Anterior cingulate cortex (tissue), 58 donors: ENCODE results near the gene WNT3.
"Not testable (repeated sequence)": the region's sequence is repeated elsewhere in the genome, so short reads cannot be mapped to it uniquely, and the experiment has no call there.

Source experiments
- DNase-seq, 58 donors: peaks; one replicate each; lab custom pipeline; 2025; lab: John Stamatoyannopoulos, UW

WNT3 gene

GRCh38 chr17:46769531-46770438 lies 48.7 kb downstream of the WNT3 start:
- no peak for DNase-seq

- DNase-seq: not testable (repeated sequence)
Observed at GRCh38 chr17:46768896-46769295, 49.6 kb downstream of the WNT3 start.

DNA sequence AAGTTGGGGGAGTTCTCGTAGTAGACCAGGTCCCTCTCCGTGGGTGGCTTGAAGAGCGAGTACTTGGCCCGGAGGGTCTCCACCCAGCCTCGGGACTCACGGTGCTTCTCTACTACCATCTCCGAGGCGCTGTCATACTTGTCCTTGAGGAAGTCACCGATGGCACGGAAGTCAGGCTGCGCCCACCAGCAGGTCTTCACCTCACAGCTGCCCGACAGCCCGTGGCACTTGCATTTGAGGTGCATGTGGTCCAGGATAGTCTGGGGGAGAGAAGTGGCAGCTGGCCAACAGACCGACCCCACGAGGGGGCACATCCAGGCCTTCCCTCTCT lies 50.0 kb downstream of the WNT3 start:
- no peak for DNase-seq

DNA sequence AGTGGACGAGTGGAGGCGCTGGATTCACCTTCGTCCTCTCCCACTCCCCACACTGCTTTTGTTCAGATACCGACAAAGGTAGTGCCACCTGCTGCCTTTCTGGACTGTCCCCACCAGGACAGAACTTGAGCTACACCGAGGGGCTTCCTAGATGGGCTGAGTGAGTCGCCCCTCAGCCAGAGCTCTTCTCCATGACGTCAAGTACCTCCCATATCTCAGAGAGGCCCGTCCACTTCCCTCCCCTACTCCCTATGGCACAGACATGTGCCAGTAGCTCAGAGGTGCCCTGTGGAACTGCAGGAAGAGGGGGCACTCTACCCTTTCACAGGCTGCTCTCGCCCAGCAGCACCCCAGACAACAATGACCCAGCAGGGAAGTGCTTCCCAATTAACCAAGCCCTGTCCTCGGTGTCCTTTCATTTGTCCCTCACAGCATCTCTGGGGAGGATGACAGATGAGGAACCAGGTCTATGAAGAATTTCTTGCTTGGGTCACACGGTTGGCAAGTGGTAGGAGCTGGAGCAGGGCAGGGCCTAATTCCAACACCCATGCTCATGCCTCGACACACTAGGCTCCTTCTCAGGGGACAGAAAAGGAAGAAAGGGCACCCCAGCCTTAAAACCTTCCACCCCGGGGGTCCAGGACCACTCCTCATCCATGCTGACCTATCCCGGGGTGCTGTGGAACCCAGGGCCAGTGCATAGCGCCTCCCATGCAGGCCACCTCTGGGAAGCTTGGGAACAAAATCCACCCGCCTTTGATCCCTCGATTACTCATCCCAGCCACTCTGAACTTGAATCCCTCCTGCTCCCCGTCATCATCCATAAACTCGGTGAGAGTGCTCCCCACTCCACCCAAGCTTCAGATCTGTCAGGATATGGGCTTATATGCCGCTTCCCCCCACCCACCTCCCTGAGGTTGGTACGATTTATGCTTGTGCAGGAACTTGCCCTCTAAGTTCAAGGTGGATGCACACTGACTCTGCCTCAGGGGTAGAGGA lies 51.7 kb downstream of the WNT3 start:
- no peak for DNase-seq

DNA sequence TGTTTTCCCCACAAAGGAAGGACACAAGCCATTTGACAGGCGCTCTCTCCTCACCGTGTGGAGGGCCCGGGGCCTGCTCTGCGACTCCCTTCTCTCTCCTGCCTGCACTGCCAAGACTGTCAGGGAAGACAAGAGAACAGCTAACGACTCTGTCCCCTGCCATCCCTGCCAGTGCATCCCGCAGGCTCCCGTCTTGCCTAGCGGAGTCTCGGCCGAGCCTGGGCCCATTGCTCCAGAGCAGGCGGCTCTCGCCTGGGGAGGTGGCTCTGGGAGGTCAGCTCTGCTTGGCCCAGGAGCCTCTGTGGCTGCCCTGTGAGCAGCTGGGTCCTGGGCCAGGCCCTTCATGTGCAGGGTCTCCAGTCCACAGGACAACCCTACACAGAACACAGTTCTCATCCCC lies 53.0 kb downstream of the WNT3 start:
- DNase-seq: no peak

- DNase-seq: peak in 12 of 58 donors; percentile 16 to 60 (median 32)
Observed at GRCh38 chr17:46764709-46765401, 53.6 kb downstream of the WNT3 start.

DNA sequence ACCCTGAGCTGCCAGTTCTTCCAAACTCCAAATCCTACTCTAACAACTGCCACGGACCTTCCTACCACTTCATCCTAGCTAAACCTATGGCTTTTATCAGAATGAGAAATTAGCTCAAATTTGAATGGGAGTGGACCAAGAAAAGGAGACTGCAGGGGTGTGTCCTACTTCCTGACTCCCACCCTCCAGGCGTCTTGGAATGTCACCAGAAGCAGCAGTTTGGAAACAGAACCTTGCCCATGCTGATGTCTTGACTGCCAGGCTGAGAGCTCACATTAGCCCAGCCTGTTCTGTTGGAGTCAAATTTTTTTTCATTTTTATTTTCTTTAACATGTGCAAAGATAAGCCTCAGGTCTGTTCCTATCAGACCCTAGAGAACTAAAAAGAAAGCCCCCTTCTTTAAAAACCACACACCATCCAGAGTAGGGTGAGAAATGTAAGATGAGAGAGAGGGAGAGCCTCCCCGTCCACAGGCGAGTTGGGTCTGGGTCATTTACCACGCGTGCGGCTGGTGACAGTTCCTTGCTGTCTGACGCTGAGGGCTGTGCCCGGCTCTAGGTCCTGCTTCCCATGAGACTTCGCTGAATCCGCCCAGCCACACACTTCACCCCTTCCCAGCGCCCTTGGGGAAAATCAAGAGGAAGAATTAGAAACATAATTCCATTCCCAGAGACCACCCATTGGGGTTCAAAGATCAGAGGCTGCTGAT lies 54.3 kb downstream of the WNT3 start:
- no peak for DNase-seq

- no peak for DNase-seq
Observed at GRCh38 chr17:46763416-46763815, 55.1 kb downstream of the WNT3 start.

DNA sequence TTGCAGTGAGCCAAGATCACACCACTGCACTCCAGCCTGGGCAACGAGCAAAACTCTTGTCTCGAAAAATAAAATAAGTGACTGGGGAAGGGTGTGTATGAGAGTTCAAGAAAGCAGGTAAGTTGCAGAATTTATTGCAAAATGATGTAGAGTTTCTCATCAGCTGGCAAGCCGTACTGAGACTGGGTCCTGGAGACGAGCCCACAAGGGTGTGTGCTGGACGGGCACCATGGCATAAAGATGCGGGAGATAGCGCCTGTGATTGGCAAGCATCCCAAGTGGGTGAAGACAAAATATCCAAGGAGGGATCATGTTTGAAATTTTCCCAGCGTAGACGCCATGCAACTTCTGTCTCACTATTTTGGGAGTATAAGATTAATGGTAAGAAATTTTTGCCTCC lies 59.4 kb downstream of the WNT3 start:
- DNase-seq: peak in 1 of 58 donors; percentile 5

DNA sequence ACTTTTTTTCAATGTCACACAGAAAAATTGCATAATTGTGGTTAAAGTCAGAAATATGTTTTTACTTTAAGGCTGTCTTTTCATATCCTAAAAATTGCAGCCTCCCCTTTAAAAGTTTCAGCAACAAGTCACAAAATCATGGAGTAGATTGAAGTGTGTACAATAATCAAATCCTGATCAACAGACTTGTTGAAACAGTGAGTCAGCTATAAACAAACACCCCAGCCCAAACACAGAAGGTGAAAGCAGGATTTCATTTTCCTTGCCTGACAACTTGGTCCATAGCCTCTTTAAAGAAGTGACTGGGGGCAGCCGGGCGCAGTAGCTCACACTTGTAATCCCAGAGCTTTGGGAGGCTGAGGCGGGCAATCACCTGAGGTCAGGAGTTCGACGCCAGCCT lies 59.9 kb downstream of the WNT3 start:
- no peak for DNase-seq

GRCh38 chr17:46757588-46757987 lies 60.9 kb downstream of the WNT3 start:
- DNase-seq: not testable (repeated sequence)

- no peak for DNase-seq
Observed at GRCh38 chr17:46756861-46757260, 61.6 kb downstream of the WNT3 start.

GRCh38 chr17:46756081-46756735 lies 62.3 kb downstream of the WNT3 start:
- DNase-seq: no peak

DNA sequence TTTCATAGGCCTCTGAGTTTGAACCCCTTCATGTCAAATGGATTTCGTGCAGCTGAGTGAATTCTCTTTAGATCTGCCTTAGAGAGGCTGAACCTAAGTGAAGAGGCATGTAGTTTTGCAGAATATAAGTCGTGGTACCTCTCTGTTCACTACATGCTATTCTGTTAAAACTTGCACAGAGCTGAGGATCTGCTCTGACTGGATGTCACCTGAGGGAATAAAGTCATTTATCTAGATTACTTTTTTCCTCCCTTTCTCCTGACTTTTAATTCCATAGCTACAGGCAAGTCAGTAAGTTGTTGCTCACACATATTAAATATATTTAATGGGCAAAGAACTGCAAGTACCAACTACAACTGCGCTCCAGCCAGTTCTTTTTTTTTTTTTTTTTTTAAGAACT lies 64.7 kb downstream of the WNT3 start:
- no peak for DNase-seq

- no peak for DNase-seq
Observed at GRCh38 chr17:46751425-46751824, 67.1 kb downstream of the WNT3 start.

GRCh38 chr17:46745376-46745775 lies 73.1 kb downstream of the WNT3 start:
- DNase-seq: no peak

GRCh38 chr17:46744441-46744840 lies 74.1 kb downstream of the WNT3 start:
- no peak for DNase-seq

DNA sequence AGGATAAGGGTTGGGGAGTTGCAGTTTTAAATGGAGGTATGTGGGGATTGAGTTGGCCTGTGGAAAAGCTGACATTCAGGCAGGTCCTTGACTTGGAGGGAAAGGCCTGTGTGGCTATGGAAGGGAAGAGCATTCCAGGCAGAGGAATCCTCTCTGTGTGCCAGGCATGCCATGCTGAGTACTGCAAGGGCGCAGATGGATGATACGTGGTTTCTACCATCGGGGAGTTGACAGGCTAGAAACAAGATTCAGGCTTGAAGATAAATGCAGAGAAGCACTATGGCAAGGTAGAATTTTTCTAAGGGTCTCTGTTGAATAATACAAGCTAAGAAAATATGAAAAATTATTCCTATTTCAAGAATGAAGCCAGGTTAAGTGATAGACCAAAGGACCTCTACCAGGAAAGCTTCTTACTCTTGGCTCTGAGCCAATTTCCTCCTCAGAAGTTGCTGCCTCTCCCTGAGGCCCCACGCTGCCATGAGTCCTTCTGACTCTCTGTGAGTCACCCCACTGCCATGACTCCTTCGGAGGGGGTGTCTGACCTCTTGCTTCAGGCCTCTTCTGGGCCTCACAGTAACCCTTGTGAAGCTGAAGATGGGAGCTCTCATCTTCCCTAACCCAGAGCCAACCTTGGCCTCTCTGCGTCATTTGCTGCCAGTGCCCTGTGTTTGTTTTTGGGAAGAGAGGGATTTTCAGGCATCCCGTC lies 75.8 kb downstream of the WNT3 start:
- no peak for DNase-seq
